SK-N-MC (cell line): ENCODE results near the gene BCKDHA.

ENCODE experiments used
- EZH2 ChIP-seq: fragments of 200-600 bp; sonication (generic); IDR thresholded peaks from one replicate; pipeline ENCODE4 v1.6.1; 2017; ENCODE audit warnings: antibody characterized with exemption
- POLR2AphosphoS5 ChIP-seq: IDR thresholded peaks from 2 replicates; pipeline ENCODE4 v1.6.1; 2012; ENCODE audit warnings: mild to moderate bottlenecking, low read depth, low read length, borderline replicate concordance

DNA sequence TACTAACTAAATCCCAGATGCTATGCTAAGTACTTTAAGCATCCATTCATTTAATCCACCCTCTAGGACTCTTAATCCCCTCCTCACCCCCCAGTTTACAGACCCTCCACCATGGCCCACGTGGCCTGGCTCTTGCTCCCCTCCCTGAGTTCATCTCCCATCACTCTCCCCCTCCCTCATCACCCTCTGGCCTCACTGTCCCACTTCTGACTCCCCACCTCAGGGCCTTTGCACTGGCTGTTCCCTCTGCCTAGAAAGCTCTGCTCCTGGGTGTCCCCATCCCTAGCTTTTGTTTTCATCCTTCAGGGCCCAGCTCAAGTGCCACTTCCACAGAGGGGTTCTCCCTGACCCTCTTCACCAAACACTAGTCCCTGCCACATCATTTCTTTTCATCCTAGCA, 37.9 kb upstream of the BCKDHA start:
- TF ChIP-seq EZH2 = no peak
- no peak for TF ChIP-seq POLR2AphosphoS5
